Fibroblast of lung (primary cell): ENCODE results near the gene ROBO2. TPM values are rescaled to one million over a fixed set of nuclear protein-coding genes. Genes with fewer than 3 reads are reported as not detected.
A peak's percentile ranks its signal among the peaks of the same experiment; 100 is the strongest.

Source experiments
- DNase-seq, 2 donors: peaks; one replicate each; pipeline versions ENCODE4 v3.0.0 to v3.0.0-alpha.2; 2010; ENCODE audit warnings: low read depth in 2 of 2
- H2AFZ ChIP-seq: 2 replicates; pipeline ENCODE4 v1.5.1; 2012; ENCODE audit warnings: low read length, control low read depth, inconsistent platforms
- H3K27ac ChIP-seq: 2 replicates; pipeline ENCODE4 v1.5.1; 2011; ENCODE audit warnings: low read length, control low read depth; ENCODE audit not compliant: insufficient read depth
- H3K27me3 ChIP-seq: 2 replicates; pipeline ENCODE4 v1.5.1; 2011; ENCODE audit warnings: mild to moderate bottlenecking, low read length; ENCODE audit not compliant: control insufficient read depth, insufficient read depth
- H3K36me3 ChIP-seq: 2 replicates; pipeline ENCODE4 v1.5.1; 2011; ENCODE audit warnings: low read length; ENCODE audit not compliant: control insufficient read depth, insufficient read depth
- H3K4me1 ChIP-seq: 2 replicates; pipeline ENCODE4 v1.5.1; 2011; ENCODE audit warnings: low read length; ENCODE audit not compliant: control insufficient read depth, insufficient read depth; ENCODE audit errors: extremely low read depth
- H3K4me2 ChIP-seq: 2 replicates; pipeline ENCODE4 v1.5.1; 2011; ENCODE audit warnings: low read length, control low read depth; ENCODE audit not compliant: insufficient read depth; ENCODE audit errors: extremely low read depth
- H3K4me3 ChIP-seq, 4 experiments: fragments of 200-600 bp in 1 of 4; sonication (generic) in 1 of 4; replicated peaks in 1 of 4; 2 replicates each; pipeline ENCODE4 v1.5.1; 2011 to 2016; ENCODE audit warnings: low read length in 4 of 4, low read depth in 3 of 4, mild to moderate bottlenecking in 3 of 4, control low read depth in 2 of 4, inconsistent platforms in 1 of 4, mixed read lengths in 1 of 4; ENCODE audit not compliant: insufficient read depth in 1 of 4; ENCODE audit errors: control extremely low read depth in 1 of 4
- H3K79me2 ChIP-seq: 2 replicates; pipeline ENCODE4 v1.5.1; 2012; ENCODE audit warnings: mild to moderate bottlenecking, low read length, inconsistent platforms; ENCODE audit not compliant: control insufficient read depth, insufficient read depth
- H3K9ac ChIP-seq: 2 replicates; pipeline ENCODE4 v1.5.1; 2011; ENCODE audit warnings: mild to moderate bottlenecking, low read length, control low read depth; ENCODE audit not compliant: insufficient read depth
- H3K9me3 ChIP-seq: 2 replicates; pipeline ENCODE4 v1.5.1; 2012; ENCODE audit warnings: low read depth, low read length; ENCODE audit not compliant: control insufficient read depth, insufficient read depth
- H4K20me1 ChIP-seq: 2 replicates; pipeline ENCODE4 v1.5.1; 2011; ENCODE audit warnings: low read length; ENCODE audit not compliant: control insufficient read depth, insufficient read depth; ENCODE audit errors: extremely low read depth
- EZH2 ChIP-seq: IDR thresholded peaks from 2 replicates; pipeline ENCODE4 v1.5.1; 2012; ENCODE audit warnings: low read length, control low read depth, mild to moderate bottlenecking; ENCODE audit errors: missing control alignments
- polyA plus RNA-seq, 2 donors: library from polyadenylated mRNA; depleted of rRNA in 1 of 2; stranded (reverse) in 1 of 2; unstranded in 1 of 2; fragments of >200 nt; gene quantifications; 2 replicates each; pipeline ENCODE4 v1.2.1, GENCODE V29; 2011 to 2012; ENCODE audit warnings: missing spikeins in 1 of 2
- total RNA-seq: library from RNA; depleted of rRNA; stranded (reverse); fragments of >200 nt; gene quantifications from 2 replicates; pipeline ENCODE4 v1.2.1, GENCODE V29; 2014
- TF ChIP-seq, protein P1 (sequence below), 2 donors: IDR thresholded peaks in 1 of 2; conservative IDR thresholded peaks in 1 of 2; 1 replicate in 1 of 2; 2 replicates in 1 of 2; pipeline ENCODE4 v1.5.1; 2011 to 2012; ENCODE audit warnings: low read length in 2 of 2, control low read depth in 1 of 2, inconsistent platforms in 1 of 2, low read depth in 1 of 2, mild to moderate bottlenecking in 1 of 2

The ROBO2 gene
- total and polyA plus RNA-seq, 2 donors (not counting 1 experiment from before 2014, with no cell fraction given) = 0.83 to 1.5 TPM

DNA sequence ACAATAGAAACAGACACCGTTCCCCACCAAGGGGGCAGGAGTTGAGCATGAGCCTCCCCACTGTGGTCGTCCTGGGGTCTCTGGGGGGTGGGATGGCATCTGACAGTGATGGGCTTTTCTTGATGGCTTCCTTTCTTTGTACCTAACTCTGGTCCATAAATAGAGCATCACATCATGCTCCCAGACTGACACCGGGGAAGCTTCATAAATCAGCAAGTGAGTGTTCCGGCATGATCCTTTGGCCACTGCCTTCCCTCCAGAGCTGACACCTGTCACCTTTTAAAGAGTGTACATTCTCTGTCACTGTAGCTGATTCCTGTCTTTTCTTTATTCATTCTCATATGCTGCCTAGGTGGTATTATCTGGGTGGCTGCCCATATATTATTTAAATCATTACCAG, 129.9 kb downstream of the ROBO2 start:
- H3K27me3 ChIP-seq = no peaks in the 10 kb centered on the region
- no peaks in the 10 kb centered on the region for H3K36me3 ChIP-seq
- no peaks in the 10 kb centered on the region for H3K4me1 ChIP-seq
- no peaks in the 10 kb centered on the region for H4K20me1 ChIP-seq
- no peak overlapping the region for H3K9ac ChIP-seq
- H3K9me3 ChIP-seq = no peaks in the 10 kb centered on the region
- no peak overlapping the region for H2AFZ ChIP-seq
- DNase-seq = no peak
- no peak overlapping the region for H3K27ac ChIP-seq
- no peak overlapping the region for H3K4me2 ChIP-seq
- no peaks in the 10 kb centered on the region for H3K79me2 ChIP-seq
- TF ChIP-seq EZH2 = no peak
- TF ChIP-seq, protein P1, sequence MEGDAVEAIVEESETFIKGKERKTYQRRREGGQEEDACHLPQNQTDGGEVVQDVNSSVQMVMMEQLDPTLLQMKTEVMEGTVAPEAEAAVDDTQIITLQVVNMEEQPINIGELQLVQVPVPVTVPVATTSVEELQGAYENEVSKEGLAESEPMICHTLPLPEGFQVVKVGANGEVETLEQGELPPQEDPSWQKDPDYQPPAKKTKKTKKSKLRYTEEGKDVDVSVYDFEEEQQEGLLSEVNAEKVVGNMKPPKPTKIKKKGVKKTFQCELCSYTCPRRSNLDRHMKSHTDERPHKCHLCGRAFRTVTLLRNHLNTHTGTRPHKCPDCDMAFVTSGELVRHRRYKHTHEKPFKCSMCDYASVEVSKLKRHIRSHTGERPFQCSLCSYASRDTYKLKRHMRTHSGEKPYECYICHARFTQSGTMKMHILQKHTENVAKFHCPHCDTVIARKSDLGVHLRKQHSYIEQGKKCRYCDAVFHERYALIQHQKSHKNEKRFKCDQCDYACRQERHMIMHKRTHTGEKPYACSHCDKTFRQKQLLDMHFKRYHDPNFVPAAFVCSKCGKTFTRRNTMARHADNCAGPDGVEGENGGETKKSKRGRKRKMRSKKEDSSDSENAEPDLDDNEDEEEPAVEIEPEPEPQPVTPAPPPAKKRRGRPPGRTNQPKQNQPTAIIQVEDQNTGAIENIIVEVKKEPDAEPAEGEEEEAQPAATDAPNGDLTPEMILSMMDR (conservative IDR thresholded peaks at IDR 0.05 in 1 of 2, IDR thresholded peaks at IDR 0.05 in 1 of 2; ENCODE audit: low read depth in 1 of 2, low read length in 2 of 2) = no peak
- no peak overlapping the region for H3K4me3 ChIP-seq

DNA sequence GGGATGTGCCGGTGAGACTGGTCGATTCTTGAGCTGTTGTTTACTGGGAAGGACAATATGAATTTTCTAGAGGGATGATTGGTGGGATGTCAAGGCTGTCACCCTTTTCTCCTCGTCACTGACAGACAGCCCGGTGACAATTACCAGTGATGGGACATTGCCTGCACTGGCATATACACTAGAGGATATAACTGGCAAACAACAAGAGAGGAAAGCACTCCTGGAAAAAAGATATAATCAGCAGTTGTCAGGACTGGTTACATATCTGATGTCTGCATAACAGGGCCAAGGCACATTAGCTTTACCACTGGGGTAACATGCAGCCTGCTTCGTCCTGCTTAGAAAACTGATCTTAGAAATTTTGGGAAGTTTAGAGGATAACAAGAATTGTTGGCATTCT, 131.1 kb downstream of the ROBO2 start:
- Histone ChIP-seq H3K27ac (no peak overlapping the region), H3K27me3 (no peaks in the 10 kb centered on the region), H3K4me1 (no peaks in the 10 kb centered on the region), H3K9ac (no peak overlapping the region), H3K36me3 (no peaks in the 10 kb centered on the region), H3K9me3 (no peaks in the 10 kb centered on the region), H3K79me2 (no peaks in the 10 kb centered on the region), H3K4me2 (no peak overlapping the region), H4K20me1 (no peaks in the 10 kb centered on the region), H2AFZ (no peak overlapping the region), H3K4me3 (no peak overlapping the region)
- no peak for DNase-seq
- TF ChIP-seq, protein P1 (conservative IDR thresholded peaks at IDR 0.05 in 1 of 2, IDR thresholded peaks at IDR 0.05 in 1 of 2; ENCODE audit: low read depth in 1 of 2, low read length in 2 of 2) = no peak
- TF ChIP-seq EZH2 = no peak

DNA sequence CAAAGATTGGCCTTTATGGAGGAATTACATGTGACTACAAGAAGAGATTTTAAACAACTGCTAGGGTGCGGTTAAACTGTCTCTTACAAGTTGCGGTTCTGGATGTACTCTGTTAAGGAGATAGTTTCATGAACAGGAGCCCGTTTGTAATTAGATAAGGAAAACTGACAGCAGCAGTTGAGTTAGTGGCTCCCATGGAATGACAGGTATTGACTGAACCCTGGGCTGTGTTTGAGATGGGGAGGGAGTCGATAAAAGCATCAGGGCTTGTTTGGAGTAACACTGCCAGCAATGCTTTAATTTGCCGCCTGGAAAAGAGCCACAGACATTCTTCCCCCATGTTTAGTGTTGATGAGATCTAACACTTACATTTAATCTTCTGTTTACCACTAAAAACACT, 139.9 kb downstream of the ROBO2 start:
- no peaks in the 10 kb centered on the region for H3K79me2 ChIP-seq
- H3K4me2 ChIP-seq = no peak overlapping the region
- no peaks in the 10 kb centered on the region for H3K36me3 ChIP-seq
- no peaks in the 10 kb centered on the region for H3K9me3 ChIP-seq
- H3K4me3 ChIP-seq = no peak overlapping the region
- peak overlapping the region; percentile 53 for H2AFZ ChIP-seq
- no peaks in the 10 kb centered on the region for H3K27me3 ChIP-seq
- no peak for DNase-seq
- H3K4me1 ChIP-seq = no peaks in the 10 kb centered on the region
- no peaks in the 10 kb centered on the region for H4K20me1 ChIP-seq
- H3K27ac ChIP-seq = no peak overlapping the region
- H3K9ac ChIP-seq = no peak overlapping the region
- no peak for TF ChIP-seq EZH2
- TF ChIP-seq, protein P1 (conservative IDR thresholded peaks at IDR 0.05 in 1 of 2, IDR thresholded peaks at IDR 0.05 in 1 of 2; ENCODE audit: low read depth in 1 of 2, low read length in 2 of 2) = no peak
